ENCODE measurements around the gene POLD4.

POLD4 gene

DNA sequence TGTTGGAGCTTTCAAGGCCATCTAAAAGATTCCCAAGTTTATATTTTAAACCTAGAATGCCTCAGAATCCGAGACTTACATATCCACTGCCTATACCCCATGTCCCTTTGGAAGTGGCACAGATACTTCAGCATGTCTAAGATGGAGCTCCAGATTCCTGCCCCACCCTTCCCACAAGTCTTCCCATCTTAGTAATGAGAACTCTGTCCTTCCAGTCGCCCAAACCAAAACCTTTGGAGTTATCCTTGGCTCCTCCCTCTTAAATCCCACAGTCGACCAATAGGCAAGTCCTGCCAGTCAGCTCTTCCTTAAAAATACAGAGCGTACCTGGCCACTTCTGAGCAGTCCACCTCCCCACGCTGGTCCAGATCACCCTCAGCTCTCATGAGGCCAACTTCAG lies 4.3 kb downstream of the POLD4 start:
- Histone ChIP-seq H3K27me3 (replicated peaks; ENCODE audit: control insufficient read depth, insufficient read depth, low read length) (no peaks in the 10 kb centered on the region), H3K4me3 (replicated peaks; ENCODE audit: low read depth, low read length) (no peak overlapping the region), H3K36me3 (ENCODE audit: control insufficient read depth, insufficient read depth, low read length) (peaks cover 2% of the 10 kb centered on the region; the same call in 1 of the 2 replicates)
- TF ChIP-seq, protein P1, sequence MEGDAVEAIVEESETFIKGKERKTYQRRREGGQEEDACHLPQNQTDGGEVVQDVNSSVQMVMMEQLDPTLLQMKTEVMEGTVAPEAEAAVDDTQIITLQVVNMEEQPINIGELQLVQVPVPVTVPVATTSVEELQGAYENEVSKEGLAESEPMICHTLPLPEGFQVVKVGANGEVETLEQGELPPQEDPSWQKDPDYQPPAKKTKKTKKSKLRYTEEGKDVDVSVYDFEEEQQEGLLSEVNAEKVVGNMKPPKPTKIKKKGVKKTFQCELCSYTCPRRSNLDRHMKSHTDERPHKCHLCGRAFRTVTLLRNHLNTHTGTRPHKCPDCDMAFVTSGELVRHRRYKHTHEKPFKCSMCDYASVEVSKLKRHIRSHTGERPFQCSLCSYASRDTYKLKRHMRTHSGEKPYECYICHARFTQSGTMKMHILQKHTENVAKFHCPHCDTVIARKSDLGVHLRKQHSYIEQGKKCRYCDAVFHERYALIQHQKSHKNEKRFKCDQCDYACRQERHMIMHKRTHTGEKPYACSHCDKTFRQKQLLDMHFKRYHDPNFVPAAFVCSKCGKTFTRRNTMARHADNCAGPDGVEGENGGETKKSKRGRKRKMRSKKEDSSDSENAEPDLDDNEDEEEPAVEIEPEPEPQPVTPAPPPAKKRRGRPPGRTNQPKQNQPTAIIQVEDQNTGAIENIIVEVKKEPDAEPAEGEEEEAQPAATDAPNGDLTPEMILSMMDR (IDR thresholded peaks at IDR 0.05; ENCODE audit: insufficient read depth, low read length, poor library complexity, severe bottlenecking): no peak
- no peak for DNase-seq (ENCODE audit: extremely low read depth, insufficient read length)

DNA sequence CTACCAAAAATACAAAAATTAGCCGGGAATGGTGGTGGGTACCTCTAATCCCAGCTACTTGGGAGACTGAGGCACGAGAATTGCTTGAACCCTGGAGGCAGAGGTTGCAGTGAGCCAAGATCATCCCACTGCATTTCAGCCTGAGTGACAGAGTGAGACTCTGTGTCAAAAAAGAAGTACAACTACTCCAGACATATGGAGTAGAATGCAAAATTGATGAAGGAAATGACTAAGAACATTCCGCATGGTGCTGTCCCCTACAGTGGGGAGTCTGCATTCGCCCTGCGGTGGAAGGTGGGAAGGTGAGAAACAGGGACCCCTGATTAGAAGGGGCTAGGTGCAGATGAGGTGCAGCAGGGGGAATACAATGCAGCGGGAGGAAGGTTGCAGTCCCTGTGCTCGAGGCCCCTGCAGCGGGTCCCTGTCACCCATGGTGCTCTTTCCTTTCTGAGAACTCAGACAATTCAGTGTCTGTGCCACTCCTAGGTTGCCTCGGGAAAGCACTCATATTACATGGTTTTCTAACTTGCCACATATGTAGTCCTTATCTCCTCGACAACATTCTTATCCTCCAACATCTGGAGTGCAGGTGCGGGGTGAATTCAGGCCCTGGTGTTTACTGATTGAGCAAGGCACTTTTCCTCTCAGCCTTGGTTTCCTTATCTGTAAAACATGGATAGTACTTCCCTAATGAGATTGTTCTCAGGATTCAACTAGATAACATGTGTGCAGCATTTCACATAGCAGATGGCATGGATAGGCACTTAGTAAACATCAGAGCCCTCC lies 5.2 kb downstream of the POLD4 start:
- no peaks in the 10 kb centered on the region for H3K27me3 ChIP-seq (replicated peaks; ENCODE audit: control insufficient read depth, insufficient read depth, low read length)
- H3K36me3 ChIP-seq (ENCODE audit: control insufficient read depth, insufficient read depth, low read length): peaks cover 2% of the 10 kb centered on the region; the same call in 1 of the 2 replicates
- no peak overlapping the region for H3K4me3 ChIP-seq (replicated peaks; ENCODE audit: low read depth, low read length)
- TF ChIP-seq, protein P1 (IDR thresholded peaks at IDR 0.05; ENCODE audit: insufficient read depth, low read length, poor library complexity, severe bottlenecking): no peak
- no peak for DNase-seq (ENCODE audit: extremely low read depth, insufficient read length)

DNA sequence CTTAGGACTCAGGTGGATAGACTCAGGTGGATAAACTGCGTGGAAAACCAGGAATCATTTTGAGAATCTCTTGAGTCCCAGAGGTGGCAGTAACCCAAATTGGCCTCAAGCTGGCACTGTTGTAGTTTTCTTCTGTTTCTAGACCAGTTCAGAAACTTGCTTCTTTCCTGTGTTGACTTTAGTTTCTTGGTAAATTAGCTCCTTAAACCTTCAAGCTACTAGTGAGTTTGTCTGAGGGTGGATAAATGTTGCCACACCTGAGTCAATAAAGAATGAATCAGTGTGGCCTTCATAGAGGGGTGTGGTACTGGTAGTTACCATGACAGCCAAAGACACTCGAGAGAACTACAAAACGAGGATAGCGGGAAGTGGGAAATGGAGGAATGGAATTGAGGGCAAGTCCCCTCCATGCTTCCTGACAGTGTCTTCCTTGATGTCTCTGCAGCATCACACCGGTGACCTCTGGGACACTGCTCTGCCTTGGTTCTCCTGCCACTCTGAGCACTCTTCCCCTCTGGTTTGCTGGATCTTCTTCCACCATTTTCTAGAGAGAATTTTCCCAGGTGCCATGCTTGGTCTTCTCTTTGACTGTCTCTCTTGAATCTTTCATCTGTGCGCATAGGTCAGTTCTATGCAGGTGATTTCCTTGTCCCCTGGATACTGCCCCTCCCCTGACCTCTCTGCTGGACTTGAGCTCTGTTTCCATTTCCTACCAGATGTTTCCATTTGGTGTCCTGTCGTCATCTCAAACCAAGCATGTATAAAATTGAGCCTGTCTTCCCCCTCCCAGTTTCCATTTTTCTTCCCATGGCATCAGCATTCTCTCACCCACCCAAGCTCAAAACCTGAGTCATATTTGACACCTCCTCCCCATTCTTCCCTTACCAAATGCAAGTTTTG lies 7.2 kb downstream of the POLD4 start:
- Histone ChIP-seq H3K4me3 (replicated peaks; ENCODE audit: low read depth, low read length) (no peak overlapping the region), H3K36me3 (ENCODE audit: control insufficient read depth, insufficient read depth, low read length) (no peaks in the 10 kb centered on the region), H3K27me3 (replicated peaks; ENCODE audit: control insufficient read depth, insufficient read depth, low read length) (no peaks in the 10 kb centered on the region)
- TF ChIP-seq, protein P1 (IDR thresholded peaks at IDR 0.05; ENCODE audit: insufficient read depth, low read length, poor library complexity, severe bottlenecking): peak; percentile 90
- no peak for DNase-seq (ENCODE audit: extremely low read depth, insufficient read length)

DNA sequence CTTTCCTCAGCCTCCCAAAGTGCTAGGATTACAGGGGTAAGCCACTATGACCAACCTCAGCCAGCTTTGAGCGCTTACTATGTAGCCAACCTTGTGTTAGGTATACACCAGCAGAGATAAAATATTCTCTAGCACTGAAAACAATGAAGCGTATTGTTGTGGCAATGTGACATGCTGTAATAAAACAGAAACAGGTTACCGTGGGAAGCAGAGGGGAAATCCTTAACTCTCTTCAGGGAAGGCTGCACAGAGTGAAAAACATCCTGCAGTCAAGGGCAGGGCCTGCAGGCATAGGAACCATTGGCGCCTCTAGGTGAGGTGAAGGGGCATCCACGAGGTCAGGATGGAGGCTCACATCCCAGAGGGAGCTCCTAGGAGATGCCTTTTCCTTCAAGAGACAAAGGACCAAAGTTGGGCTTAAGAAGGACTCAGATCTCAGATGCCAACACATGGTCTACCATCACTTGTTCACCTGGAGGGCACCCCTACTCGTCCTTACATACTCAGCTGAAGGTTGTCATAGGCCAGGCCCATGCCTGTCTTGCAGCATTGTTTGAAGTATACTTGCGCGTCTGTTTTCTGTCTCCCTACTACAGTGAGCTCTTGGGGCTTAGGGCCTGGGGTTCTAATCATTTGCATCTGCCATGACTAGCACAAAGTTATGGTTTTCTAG lies 8.0 kb downstream of the POLD4 start:
- Histone ChIP-seq H3K27me3 (replicated peaks; ENCODE audit: control insufficient read depth, insufficient read depth, low read length) (no peaks in the 10 kb centered on the region), H3K4me3 (replicated peaks; ENCODE audit: low read depth, low read length) (no peak overlapping the region), H3K36me3 (ENCODE audit: control insufficient read depth, insufficient read depth, low read length) (no peaks in the 10 kb centered on the region)
- no peak for DNase-seq (ENCODE audit: extremely low read depth, insufficient read length)
- TF ChIP-seq, protein P1 (IDR thresholded peaks at IDR 0.05; ENCODE audit: insufficient read depth, low read length, poor library complexity, severe bottlenecking): no peak

DNA sequence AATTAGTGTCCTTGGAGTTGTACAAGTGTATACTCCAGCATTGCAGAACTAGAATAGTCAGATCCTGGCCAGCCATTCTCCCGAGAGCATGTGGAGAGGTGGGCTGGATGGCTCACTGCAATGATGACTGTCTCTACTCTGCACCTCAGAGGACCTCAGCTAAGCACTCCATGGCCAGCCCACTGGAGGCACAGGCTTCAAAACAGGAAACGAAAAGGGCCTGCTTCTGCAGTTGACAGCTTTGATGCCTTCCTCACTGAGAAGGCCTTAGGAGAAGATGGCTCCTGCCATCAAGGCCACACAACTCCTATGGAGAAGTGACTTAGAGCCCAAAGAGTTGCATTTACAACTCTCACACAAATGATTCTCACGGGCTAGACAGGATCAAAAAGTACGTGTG lies 9.1 kb downstream of the POLD4 start:
- H3K27me3 ChIP-seq (replicated peaks; ENCODE audit: control insufficient read depth, insufficient read depth, low read length): no peaks in the 10 kb centered on the region
- no peak overlapping the region for H3K4me3 ChIP-seq (replicated peaks; ENCODE audit: low read depth, low read length)
- TF ChIP-seq, protein P1 (IDR thresholded peaks at IDR 0.05; ENCODE audit: insufficient read depth, low read length, poor library complexity, severe bottlenecking): no peak
- H3K36me3 ChIP-seq (ENCODE audit: control insufficient read depth, insufficient read depth, low read length): no peaks in the 10 kb centered on the region
- no peak for DNase-seq (ENCODE audit: extremely low read depth, insufficient read length)
